DMS 273 (cell line): ENCODE data around the gene IP6K1.

Experiments
- DNase-seq: peaks from one replicate; lab custom pipeline; 2025; ENCODE audit not compliant: unreplicated experiment; lab: John Stamatoyannopoulos, UW

The IP6K1 gene

DNA sequence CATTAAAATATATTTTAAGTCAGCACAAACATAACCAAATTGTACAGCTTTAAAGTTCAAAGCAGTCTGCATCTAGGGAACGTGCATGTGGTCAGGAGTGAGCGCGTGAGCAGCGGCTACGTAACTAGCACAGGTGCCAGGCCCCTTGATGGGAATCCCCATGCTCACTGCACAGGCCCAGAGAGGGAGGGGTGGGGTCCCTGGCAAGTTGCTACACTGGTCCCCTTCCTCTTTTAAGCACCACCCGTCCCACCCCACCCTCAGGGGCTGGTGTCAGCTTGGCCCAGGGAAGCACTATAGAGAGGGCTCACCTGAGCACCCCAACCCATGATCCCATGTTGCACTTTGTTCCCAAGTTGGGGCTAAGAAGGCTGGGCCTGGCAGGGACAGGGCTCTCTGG is 61.8 kb downstream of the IP6K1 start:
- DNase-seq: no peak

GRCh38 chr3:49723628-49724551 is 62.5 kb downstream of the IP6K1 start, which contains the start of gene GMPPB:
Gene GMPPB (minus strand): TSS chr3:49723951. CDS start chr3:49723726, 225 bp downstream.
- DNase-seq: peak; percentile 96

DNA sequence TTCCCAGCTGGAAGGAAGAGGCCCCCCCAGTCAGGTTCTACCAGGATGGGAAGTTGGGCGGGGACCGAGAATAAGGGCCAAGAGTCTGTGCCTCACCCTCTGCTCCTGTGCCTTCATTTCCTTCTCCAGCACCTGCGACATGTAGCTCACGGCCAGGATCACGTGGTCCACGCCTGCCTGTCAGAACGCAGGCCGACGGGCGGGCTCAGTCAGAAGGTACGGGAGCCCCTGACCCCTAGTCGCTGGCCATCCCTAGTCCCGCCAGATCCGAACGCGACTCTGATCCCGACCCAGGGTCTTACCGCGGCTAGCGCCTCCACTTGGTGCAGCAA is 63.1 kb downstream of the IP6K1 start:
- DNase-seq: peak; percentile 56

GRCh38 chr3:49722896-49723295 is 63.4 kb downstream of the IP6K1 start:
- DNase-seq: peak; percentile 28

GRCh38 chr3:49721896-49722781 is 64.2 kb downstream of the IP6K1 start:
- DNase-seq: no peak

DNA sequence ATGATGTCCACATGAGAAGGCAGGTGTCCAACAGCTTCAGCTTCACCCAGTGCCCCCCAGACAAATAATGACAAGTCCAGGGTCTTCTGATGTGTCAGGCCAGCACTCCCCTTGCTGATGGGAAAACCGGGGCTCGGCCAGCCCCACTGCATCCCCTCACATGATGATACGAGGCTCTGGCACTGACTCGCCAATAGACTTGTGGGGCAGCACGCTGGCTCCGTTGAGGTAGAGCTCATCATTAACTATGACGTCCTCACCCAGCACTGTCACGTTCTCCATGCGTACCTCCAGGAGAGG is 64.8 kb downstream of the IP6K1 start:
- DNase-seq: no peak

DNA sequence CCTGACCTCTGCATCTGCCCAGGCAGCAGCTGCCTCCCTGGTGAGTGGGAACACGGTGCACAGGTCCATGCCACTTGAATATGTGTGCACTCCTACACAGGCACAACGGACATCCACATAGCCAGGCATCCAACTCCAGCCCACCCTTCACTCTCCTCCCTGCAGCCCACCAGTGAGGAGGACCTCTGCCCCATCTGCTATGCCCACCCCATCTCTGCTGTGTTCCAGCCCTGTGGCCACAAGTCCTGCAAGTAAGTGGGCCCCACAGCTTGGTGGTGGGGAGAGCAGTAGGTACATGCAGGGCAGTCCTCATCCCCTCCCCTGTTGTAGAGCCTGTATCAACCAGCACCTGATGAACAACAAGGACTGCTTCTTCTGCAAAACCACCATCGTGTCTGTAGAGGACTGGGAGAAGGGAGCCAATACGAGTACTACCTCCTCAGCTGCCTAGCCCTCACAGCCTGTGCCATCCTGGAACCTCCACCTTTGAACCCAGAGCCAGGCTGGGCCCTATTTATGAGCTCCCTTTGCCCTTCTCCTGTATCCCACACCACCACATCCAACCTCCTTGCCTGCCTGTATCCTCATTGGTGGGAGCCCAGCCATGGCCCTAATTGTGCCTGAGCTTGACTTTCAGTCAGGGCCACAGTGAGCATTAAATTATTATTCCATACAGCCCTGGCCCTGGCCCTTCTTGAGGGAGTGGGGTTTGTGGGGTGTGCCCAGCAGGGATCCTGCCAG is 65.3 kb downstream of the IP6K1 start:
- no peak for DNase-seq

DNA sequence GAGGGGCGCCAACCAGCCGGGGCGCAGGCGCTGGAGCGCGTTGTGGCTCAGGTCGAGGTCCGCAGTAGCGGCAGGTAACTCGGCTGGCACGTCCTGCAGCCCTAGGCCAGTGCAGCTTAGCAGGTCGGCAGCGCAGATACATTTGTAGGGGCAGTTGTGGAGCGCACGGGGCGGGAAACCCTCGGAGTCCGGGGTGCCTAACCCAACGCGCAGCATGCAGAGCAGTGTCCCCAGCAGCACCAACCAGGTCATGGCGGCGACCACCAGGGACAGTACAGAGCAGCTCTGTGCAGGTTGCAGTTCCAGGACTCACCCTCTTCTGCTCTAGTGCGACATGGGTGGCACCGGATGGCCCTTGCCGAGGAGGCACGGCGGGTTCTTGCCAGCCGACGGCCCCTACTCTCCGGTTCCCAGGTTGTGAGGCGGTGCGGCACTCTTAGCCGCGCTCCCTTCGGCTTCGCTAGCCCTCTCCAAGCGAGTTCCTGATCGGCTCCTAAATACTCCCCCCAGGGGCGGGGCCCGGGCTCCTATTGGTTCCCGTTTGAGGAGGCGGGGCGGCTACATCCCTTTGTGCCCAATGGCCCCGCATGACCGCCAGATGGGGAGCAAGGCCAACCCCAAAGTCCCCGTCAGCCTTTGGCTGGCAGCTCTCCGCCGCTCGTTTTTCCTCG is 67.0 kb downstream of the IP6K1 start, which contains the start of gene AMIGO3:
TSS of gene AMIGO3 (minus strand) at position 471 of the 671 bp plus-strand sequence. CDS start at position 252, 219 bp downstream.
- DNase-seq: peak; percentile 98

DNA sequence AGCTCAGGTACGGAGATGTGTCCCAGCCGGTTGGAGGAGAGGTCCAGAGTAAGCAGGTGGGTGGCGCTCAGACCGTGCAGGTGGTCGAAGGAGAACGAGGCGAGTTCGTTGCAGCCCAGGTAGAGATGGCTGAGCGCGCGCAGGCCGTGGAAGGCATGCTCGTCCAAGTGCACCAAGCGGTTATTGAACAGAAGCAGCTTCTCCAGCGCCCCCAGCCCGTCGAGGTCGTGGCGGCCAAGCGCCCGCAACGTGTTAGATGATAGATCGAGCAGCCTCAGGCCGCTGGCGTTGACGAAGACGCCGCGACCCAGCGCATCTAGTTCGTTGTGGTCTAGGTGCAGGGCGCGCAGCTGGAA is 67.5 kb downstream of the IP6K1 start:
- no peak for DNase-seq

- no peak for DNase-seq
Measured at GRCh38 chr3:49717959-49718857, 68.1 kb downstream of the IP6K1 start.

DNA sequence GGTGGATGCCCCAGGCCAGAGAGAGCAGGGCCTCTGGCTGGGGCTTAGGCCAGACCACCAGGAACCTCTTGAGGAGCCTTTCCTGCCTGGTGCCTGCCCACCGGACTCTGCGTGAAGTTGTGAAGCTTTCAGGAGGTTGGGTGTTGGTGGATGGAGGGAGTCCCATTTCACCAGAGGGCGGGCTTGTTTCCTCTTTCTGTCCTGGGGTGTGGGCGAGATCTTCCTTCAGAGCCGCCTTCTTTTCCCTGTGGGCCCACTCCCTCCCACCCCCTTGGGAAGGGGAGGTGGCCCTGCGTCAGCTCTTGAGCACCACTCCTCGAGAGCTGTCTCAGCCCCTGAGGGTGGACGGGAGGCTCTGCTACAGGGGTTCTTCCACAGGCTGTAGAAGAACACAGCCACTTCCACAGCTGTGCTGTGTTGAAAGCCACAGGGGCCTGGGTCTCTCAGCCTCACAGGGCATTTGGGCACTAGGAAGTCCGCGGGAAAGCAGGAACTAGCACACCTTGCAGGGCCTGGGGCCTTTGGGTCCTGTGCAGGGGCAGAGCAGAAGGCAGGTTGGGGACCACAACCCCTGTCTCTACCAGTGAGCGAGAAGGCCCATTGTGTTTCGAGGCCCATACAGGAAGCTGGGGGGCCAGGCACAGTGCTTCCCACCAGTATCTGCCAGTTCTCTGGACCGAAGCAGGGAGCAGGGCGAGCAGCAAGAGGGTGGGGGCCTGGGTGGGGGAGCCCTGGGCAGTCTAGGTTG is 69.0 kb downstream of the IP6K1 start:
- no peak for DNase-seq

GRCh38 chr3:49716691-49717210 is 69.6 kb downstream of the IP6K1 start:
- no peak for DNase-seq

GRCh38 chr3:49716169-49716568 is 70.2 kb downstream of the IP6K1 start:
- no peak for DNase-seq

- no peak for DNase-seq
Measured at GRCh38 chr3:49715611-49716121, 70.7 kb downstream of the IP6K1 start.

GRCh38 chr3:49714728-49715550 is 71.4 kb downstream of the IP6K1 start:
- no peak for DNase-seq

GRCh38 chr3:49713336-49714105 is 72.8 kb downstream of the IP6K1 start:
- DNase-seq: no peak
